ENCODE results near the gene CEP43. TPM values are rescaled to one million over a fixed set of nuclear protein-coding genes. Genes with fewer than 3 reads are reported as not detected.

CEP43 gene
- total RNA-seq, 1 experiment from 2014 or later, result 35.4 TPM

DNA sequence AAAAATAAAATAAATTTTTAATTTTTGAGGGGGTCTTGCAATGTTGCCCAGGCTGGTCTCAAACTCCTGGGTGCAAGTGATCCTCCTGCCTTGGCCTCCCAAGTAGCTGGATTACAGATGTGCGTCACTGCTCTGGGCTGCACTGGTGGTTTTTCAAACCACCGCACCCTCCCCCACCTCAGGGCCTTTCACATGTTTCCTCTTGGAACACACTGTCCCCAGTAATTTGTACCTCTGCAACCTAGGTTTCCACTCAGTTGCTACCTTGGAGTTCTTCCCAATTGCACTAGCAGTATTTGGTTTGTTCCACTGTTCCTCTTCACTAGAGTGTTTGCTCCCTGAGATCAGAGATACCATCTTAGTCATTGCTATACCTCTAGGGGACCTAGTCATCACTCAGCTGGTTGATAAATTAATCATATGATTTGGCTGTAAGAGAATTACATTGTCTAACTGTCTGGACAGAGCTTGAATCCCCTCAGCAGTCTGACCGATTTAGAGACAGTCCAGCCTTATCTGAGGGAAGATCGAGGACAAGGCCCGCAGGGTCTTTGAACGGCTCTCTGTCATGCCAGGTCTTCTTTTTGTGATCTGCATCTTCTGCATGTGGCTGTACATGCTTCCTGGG lies 32.0 kb downstream of the CEP43 start:
- Histone ChIP-seq H3K4me3 (ENCODE audit: low read depth in 2 of 2, low read length in 2 of 2) (no peak overlapping the region), H3K27ac (ENCODE audit: low read length) (no peak overlapping the region), H3K36me3 (ENCODE audit: control insufficient read depth, insufficient read depth, low read length) (peaks cover 37% of the 10 kb centered on the region), H3K9me3 (ENCODE audit: control insufficient read depth, insufficient read depth, low read depth, low read length) (no peaks in the 10 kb centered on the region), H3K4me1 (ENCODE audit: control insufficient read depth, insufficient read depth, low read length) (no peaks in the 10 kb centered on the region), H3K27me3 (ENCODE audit: control insufficient read depth, insufficient read depth, low read length) (no peaks in the 10 kb centered on the region)
- 0 out of 2 replicates have a peak, but pooled peaks have one; percentile 40 for ATAC-seq
- TF ChIP-seq, protein P1, sequence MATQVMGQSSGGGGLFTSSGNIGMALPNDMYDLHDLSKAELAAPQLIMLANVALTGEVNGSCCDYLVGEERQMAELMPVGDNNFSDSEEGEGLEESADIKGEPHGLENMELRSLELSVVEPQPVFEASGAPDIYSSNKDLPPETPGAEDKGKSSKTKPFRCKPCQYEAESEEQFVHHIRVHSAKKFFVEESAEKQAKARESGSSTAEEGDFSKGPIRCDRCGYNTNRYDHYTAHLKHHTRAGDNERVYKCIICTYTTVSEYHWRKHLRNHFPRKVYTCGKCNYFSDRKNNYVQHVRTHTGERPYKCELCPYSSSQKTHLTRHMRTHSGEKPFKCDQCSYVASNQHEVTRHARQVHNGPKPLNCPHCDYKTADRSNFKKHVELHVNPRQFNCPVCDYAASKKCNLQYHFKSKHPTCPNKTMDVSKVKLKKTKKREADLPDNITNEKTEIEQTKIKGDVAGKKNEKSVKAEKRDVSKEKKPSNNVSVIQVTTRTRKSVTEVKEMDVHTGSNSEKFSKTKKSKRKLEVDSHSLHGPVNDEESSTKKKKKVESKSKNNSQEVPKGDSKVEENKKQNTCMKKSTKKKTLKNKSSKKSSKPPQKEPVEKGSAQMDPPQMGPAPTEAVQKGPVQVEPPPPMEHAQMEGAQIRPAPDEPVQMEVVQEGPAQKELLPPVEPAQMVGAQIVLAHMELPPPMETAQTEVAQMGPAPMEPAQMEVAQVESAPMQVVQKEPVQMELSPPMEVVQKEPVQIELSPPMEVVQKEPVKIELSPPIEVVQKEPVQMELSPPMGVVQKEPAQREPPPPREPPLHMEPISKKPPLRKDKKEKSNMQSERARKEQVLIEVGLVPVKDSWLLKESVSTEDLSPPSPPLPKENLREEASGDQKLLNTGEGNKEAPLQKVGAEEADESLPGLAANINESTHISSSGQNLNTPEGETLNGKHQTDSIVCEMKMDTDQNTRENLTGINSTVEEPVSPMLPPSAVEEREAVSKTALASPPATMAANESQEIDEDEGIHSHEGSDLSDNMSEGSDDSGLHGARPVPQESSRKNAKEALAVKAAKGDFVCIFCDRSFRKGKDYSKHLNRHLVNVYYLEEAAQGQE (IDR thresholded peaks at IDR 0.05; ENCODE audit: insufficient read depth in 1 of 2, low read depth in 2 of 2, low read length in 1 of 2), result no peak
- no peak for TF ChIP-seq POLR2AphosphoS5 (IDR thresholded peaks at IDR 0.05; ENCODE audit: low read depth, low read length)
- TF ChIP-seq, protein P2, sequence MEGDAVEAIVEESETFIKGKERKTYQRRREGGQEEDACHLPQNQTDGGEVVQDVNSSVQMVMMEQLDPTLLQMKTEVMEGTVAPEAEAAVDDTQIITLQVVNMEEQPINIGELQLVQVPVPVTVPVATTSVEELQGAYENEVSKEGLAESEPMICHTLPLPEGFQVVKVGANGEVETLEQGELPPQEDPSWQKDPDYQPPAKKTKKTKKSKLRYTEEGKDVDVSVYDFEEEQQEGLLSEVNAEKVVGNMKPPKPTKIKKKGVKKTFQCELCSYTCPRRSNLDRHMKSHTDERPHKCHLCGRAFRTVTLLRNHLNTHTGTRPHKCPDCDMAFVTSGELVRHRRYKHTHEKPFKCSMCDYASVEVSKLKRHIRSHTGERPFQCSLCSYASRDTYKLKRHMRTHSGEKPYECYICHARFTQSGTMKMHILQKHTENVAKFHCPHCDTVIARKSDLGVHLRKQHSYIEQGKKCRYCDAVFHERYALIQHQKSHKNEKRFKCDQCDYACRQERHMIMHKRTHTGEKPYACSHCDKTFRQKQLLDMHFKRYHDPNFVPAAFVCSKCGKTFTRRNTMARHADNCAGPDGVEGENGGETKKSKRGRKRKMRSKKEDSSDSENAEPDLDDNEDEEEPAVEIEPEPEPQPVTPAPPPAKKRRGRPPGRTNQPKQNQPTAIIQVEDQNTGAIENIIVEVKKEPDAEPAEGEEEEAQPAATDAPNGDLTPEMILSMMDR (IDR thresholded peaks at IDR 0.05), result no peak
- TF ChIP-seq TCF7L2 (IDR thresholded peaks at IDR 0.05; ENCODE audit: low read depth, low read length), result no peak
- no peak for TF ChIP-seq SIN3A (IDR thresholded peaks at IDR 0.05; ENCODE audit: borderline replicate concordance, insufficient read depth, low read depth, low read length)
- no peak for DNase-seq (ENCODE audit: low read depth, low spot score)
- ChIA-PET POLR2A (no interaction called here), CTCF (no interaction called here)
- intact Hi-C loops (cut with micrococcal nuclease; ENCODE audit: unreplicated experiment) (no loop called here), in situ Hi-C loops (cut with HindIII; ENCODE audit: low pct_unique_long_range_greater_than_20kb, low sequenced_read_pairs) (no loop called here)
- BruUV-seq (replicated peaks), result no TSS peak

DNA sequence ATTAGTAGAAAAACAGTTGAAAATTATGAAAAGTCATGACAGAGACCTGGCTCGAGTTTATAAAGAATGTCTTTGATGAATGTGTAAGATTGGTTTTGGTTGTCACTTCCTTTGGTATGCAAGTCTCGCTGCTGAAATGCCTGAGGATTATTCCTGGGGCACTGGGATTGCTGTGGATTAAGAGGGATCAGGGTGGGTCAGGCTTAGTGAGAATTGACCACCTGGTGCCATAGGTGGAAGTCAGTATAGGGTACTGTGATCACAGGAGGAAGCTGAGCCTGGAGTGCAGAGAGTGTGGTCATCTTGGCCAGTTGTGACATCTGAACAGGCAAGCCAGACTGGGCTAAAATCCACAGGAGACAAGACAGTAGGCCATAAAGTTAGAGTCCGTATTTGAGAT lies 34.9 kb downstream of the CEP43 start:
- Histone ChIP-seq H3K9me3 (ENCODE audit: control insufficient read depth, insufficient read depth, low read depth, low read length) (no peaks in the 10 kb centered on the region), H3K27me3 (ENCODE audit: control insufficient read depth, insufficient read depth, low read length) (no peaks in the 10 kb centered on the region), H3K36me3 (ENCODE audit: control insufficient read depth, insufficient read depth, low read length) (peaks cover 31% of the 10 kb centered on the region), H3K4me3 (ENCODE audit: low read depth in 2 of 2, low read length in 2 of 2) (no peak overlapping the region), H3K4me1 (ENCODE audit: control insufficient read depth, insufficient read depth, low read length) (no peaks in the 10 kb centered on the region), H3K27ac (ENCODE audit: low read length) (no peak overlapping the region)
- CTCF ChIA-PET, result no interaction called here
- no peak for ATAC-seq
- POLR2A ChIA-PET, result no interaction called here
- in situ Hi-C loops (cut with HindIII; ENCODE audit: low pct_unique_long_range_greater_than_20kb, low sequenced_read_pairs), result no loop called here
- intact Hi-C loops (cut with micrococcal nuclease; ENCODE audit: unreplicated experiment), result no loop called here
- BruUV-seq (replicated peaks), result no TSS peak
- DNase-seq (ENCODE audit: low read depth, low spot score), result no peak
- TF ChIP-seq POLR2AphosphoS5 (IDR thresholded peaks at IDR 0.05; ENCODE audit: low read depth, low read length) (no peak), TCF7L2 (IDR thresholded peaks at IDR 0.05; ENCODE audit: low read depth, low read length) (no peak), SIN3A (IDR thresholded peaks at IDR 0.05; ENCODE audit: borderline replicate concordance, insufficient read depth, low read depth, low read length) (no peak)
- TF ChIP-seq, protein P1 (IDR thresholded peaks at IDR 0.05; ENCODE audit: insufficient read depth in 1 of 2, low read depth in 2 of 2, low read length in 1 of 2), result no peak
- TF ChIP-seq, protein P2 (IDR thresholded peaks at IDR 0.05), result no peak
